Pulmonary artery endothelial cell (primary cell): Measurements from ENCODE around the gene LRPAP1. TPM values are rescaled to one million over a fixed set of nuclear protein-coding genes. Genes with fewer than 3 reads are reported as not detected.
"Not testable (repeated sequence)": the region's sequence is repeated elsewhere in the genome, so short reads cannot be mapped to it uniquely, and the experiment has no call there.

Experiments used
- DNase-seq: peaks from one replicate; pipeline ENCODE4 v3.0.0-alpha.2; 2011; ENCODE audit warnings: low read depth, low spot score
- total RNA-seq: library from RNA; depleted of rRNA; stranded (reverse); fragments of >200 nt; gene quantifications from 2 replicates; pipeline ENCODE4 v1.2.3, GENCODE V29; 2014

Gene LRPAP1, protein sequence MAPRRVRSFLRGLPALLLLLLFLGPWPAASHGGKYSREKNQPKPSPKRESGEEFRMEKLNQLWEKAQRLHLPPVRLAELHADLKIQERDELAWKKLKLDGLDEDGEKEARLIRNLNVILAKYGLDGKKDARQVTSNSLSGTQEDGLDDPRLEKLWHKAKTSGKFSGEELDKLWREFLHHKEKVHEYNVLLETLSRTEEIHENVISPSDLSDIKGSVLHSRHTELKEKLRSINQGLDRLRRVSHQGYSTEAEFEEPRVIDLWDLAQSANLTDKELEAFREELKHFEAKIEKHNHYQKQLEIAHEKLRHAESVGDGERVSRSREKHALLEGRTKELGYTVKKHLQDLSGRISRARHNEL
- total RNA-seq = 145 and 156 TPM in 2 replicates

DNA sequence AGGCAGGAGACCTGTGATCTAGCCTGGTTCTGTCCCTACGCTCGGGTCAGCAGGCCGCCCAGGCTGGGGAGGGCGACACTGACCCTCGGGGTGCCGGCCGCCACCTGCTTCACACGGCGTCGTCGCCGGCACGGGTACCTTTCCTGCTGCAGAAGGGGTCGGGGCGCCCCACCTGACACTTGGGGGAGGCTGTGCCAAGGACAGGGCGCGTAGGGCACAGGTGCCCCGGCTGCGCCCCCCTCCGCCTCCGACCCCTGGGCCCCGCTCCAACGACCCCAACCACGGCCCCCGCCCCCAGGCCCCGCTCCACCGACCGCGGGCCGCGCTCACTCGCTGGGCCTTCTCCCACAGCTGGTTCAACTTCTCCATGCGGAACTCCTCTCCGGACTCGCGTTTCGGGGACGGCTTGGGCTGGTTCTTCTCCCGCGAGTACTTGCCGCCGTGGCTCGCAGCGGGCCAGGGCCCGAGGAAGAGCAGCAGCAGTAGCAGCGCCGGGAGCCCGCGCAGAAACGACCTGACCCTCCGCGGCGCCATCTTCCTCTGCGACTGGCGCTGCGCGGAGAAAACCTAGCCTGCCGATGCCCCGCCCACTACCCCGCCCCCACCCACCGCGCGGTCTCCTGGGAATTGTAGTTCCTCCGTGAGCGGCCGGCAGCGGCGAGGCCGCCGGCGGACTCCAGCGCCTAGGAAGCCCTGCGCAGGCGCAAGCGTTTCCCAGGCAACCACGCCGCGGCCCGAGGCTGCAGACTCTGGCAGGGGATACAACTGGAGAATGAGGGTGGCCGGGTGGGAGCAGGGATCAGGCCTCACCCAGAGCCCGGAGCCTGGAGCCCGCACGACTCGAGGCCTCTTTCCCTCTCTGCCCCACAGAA is at the start of gene LRPAP1:
LRPAP1 (minus strand) TSS at position 544 of the 872 bp plus-strand sequence; CDS start at position 534, 10 bp downstream.
- peak; percentile 46 for DNase-seq

GRCh38 chr4:3581334-3582090 is 49.3 kb upstream of the LRPAP1 start:
- not testable (repeated sequence) for DNase-seq

- not testable (repeated sequence) for DNase-seq
Measured at GRCh38 chr4:3580859-3581258, 48.6 kb upstream of the LRPAP1 start.

DNA sequence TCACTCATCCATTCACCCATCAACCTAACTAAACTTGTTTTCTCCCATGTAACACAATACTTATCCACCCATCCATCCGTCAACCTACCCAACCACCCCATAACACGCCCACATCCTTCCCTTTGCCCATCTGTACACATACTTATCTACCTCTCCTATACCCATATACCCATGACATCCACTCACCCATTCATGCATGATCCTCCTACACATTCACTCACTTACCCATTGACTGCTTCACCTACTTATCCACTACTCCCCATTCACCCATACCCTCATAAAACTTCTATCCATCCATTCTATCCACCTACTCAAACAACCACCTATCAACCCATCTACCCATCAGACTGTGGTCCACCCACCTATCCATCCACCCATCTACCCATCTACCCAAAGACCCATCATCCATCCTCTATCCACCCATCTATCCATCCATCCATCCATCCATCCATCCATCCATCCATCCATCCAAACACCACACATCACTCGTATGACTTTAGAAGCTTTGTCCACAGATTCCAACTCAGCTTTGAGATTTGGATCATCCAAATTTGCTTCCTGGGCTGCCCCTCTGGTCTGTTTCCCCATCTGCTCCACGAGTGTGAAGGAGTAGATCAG is 46.4 kb upstream of the LRPAP1 start:
- not testable (repeated sequence) for DNase-seq

GRCh38 chr4:3578052-3578451 is 45.8 kb upstream of the LRPAP1 start:
- DNase-seq = not testable (repeated sequence)

DNA sequence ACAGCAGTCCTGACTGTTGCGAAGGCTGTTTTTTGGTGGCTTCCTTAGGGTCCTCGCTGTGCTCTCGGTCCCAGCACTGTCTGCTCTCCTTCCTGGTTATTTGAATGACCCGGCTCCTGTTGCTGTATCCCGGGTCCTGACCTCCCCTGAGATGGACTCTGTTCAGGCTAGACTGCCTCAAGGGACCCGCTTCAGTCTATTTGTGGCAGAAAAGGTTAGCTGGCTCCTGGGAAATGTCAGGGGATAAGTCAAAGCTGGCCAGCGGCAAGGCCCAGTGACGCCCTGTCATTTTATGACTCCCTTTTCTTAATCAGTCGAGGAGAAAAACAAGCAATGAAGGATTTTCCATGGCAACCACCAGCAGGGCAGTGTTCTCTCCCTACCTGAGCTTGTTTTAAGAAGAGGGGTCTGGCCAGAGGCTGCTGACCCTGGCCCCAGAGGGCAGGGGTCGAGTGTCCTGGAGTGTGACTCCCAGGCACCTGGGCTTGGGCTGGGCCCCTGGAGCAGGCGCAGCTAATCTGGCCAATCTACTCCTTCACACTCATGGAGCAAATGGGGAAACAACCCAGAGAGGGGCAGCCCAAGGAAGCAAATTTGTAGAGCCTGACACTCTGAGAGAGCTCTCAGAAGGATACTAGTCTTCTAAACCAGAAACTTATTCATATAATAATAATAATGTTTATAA is 45.1 kb upstream of the LRPAP1 start:
- DNase-seq = not testable (repeated sequence)

- DNase-seq = not testable (repeated sequence)
Measured at GRCh38 chr4:3576533-3577207, 44.4 kb upstream of the LRPAP1 start.

DNA sequence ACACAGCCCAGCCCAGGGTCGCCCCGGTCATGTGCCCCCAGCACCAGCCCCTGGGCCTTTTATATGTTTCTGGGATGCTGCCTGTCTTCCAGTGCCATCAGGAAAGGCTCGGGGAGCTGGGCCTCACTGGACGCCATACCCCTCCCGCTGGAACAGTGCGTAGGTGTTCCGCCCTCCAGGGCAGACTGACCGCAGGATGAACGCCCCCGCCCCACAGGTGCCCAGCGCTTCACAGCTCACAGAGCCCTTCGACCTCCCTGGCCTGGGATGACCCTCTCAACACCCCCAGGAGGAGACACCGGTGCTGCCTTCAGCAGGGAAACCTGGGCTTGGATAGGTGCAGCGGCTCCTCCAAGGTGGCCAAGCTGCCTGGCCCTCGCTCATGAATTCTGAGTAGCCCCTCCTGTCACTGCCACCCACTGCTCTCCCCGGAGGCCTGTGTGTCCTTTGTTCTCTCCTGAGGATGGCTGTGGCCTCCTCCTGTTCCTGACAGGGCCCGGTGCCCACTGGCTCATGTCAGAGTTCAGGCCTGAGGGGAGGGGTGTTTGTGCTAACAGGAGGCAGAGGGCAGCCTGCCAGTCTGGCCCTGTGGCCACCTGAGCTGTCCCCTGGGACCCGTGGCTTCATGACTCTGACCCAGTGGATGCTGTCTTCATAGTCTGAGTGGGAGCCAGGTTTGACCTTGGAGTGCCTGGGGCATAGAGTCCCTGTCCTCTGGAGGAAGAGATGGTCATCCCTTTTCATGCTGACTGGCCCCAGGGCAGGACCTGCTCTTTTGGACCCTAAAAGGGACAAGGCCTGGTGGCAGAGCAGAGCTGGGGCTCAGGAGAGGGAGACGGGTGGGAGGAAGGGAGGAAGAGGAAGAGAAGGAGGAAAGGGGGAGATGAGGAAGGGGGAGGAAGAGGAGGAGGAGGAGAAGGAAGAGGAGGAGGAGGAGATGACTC is 43.5 kb upstream of the LRPAP1 start:
- not testable (repeated sequence) for DNase-seq

DNA sequence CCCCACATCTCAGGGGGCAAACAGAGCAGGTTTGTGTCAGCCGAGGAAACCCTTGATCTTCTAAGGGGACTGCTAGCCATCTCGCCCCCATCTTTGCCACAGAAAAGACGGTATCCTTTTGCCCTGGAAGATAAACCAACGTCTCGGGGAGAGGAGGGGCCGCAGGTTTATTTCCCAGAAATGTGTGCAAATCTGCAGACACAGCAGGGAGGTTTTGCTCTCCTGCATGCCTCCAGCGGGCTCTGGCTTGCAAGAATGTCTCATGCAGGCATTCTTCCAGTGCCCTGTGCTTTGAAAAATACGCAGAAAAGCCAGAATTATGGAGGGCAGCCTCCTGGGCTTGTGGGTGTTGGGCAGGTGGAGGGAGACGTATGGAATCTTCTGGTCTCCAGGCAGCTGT is 42.6 kb upstream of the LRPAP1 start:
- DNase-seq = not testable (repeated sequence)

DNA sequence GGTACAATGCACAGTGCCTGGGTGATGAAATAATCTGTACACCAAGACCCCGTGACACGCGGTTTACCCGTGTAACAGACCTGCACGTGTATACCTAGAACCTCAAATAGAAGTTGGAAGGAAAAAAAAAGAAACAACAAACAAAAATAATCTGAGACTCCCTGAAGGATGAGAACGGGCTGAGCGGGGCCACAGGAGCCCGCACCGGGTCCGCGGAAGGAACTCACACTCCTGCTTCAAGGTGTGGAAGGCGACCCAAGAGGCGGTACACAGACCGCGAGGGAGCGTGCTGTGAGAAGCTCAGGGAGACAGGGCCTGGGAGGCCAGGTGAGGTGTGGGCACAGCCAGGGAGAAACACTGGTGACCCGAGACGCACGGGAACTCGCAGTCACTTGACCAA is 42.1 kb upstream of the LRPAP1 start:
- DNase-seq = not testable (repeated sequence)

GRCh38 chr4:3573131-3573530 is 40.9 kb upstream of the LRPAP1 start:
- no peak for DNase-seq

DNA sequence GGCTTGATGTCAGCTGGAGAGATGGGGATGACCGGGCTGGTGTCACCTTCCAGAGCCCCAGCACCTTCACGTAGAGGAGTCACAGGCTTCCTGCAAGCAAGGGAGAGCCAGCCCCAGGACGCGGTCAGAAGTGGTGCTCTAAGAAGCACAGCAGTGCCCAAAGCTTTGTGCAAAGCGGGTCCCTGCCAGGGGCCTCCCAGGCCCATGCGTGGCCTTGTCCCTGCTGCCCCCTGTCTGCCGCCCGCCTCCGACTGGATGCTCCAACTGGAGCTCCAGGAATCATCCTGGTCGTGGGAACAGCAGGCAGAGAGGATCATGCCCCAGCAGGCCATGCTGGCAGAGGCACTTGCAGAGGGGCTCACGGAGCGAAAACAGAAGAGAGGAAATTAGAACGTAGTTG is 40.1 kb upstream of the LRPAP1 start:
- no peak for DNase-seq

DNA sequence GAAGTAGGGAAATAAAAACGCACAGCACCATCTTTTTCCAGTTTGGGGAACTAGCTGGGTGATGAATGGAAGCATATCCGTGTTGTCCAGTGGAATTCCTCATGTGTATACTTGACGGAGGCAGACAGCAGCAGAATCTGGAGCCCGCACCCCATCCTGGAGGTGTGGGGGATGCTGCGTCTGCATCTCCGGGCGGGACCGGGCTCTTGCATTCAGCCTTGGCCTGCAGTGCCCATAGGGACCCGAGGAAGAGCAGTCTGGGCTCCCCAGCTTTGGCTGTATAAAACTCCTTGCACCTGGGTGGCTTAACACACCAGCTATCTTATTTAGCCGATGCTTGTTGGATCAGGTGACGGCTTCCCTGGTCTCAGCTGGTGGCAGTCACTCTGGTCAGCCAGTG is 39.7 kb upstream of the LRPAP1 start:
- no peak for DNase-seq

- not testable (repeated sequence) for DNase-seq
Measured at GRCh38 chr4:3570923-3571322, 38.7 kb upstream of the LRPAP1 start.

GRCh38 chr4:3569611-3570010 is 37.4 kb upstream of the LRPAP1 start:
- DNase-seq = not testable (repeated sequence)

DNA sequence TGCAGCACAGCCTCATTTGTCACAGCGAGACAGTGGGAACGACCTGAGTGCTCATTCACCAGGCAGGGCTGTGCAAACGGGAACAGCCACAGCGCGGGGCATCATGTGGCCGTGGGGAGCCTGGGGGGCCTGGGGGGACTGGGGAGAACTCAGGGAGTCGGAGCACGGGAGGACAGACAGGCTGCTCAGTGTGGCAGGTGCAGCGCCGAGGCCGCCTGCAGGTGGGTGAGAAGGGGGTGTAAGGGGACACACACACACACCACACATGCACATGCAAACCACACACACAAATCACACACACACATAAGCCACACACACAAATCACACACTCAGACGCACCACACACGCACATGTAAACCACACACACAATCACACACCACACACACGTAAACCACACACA is 34.5 kb upstream of the LRPAP1 start:
- DNase-seq = not testable (repeated sequence)

DNA sequence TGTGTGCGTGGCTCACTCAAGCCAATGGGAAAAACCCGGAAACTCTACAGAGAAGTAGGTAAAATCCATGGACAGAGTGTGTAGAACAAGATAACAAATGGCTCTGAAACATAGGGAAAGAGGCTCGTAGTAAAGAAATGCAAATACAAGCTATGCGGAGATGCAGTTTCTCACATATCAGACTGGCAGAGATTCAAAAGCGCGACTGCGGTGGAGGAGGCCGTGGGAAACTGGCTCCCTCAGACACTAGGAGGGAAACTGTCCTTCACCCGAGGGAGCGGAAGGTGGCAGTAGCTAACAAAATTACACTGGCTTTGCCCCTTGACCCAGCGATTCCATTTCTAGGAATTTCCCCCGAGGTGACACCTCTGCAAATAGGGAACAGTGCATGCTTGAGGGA is 34.1 kb upstream of the LRPAP1 start:
- DNase-seq = not testable (repeated sequence)

DNA sequence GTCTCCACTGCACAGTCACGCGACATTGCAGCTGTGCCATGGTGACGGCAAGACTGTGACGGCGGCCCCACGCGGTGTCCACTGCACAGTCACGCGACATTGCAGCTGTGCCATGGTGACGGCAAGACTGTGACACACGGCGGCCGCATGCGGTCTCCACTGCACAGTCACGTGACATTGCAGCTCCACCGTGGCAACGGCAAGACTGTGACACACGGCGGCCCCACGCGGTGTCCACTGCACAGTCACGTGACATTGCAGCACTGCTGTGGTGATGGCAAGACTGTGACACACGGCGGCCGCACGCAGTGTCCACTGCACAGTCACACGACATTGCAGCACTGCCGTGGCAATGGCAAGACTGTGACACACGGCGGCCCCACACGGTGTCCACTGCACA is 32.7 kb upstream of the LRPAP1 start:
- DNase-seq = not testable (repeated sequence)

DNA sequence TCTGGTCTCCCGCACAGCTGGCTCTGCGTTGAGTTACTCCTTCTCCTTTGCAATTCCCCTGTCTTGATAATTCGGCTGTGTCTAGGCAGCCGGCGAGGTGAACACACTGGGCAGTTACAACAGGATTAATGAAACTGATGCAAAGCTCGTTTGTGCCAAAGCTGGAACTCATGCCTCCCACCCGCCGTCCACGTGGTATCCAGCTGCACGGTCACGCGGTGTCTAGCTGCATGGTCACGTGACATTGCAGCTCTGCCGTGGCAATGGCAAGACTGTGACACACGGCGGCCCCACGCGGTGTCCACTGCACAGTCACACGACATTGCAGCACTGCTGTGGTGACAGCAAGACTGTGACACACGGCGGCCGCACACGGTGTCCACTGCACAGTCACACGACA is 31.2 kb upstream of the LRPAP1 start:
- no peak for DNase-seq
